ENCODE data around the gene DAGLB.

The DAGLB gene

GRCh38 chr7:6360841-6361240 is 86.9 kb downstream of the DAGLB start:
- Histone ChIP-seq H3K27ac (no peak overlapping the region), H3K4me3 (no peak overlapping the region)
- TF ChIP-seq CTCF (IDR thresholded peaks at IDR 0.05), result no peak
- no peak for DNase-seq (ENCODE audit: low spot score)

DNA sequence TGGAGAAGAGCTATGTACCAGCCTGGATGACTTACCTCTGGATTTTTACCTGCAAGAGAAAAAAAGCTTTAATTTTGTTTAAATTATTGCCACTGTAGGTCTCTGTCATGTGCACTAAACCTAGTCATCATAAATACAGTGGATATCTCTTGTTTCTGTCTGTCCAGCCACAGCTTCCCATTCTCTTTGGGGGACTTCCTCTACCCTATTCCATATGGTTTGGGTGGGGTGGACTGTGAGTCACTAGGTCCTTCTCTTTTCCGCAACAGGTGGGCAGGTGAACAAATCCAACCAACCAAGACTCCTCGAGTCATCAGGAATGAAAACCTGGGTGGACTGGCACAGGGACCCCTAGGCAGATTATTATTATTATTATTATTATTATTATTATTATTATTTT is 88.0 kb downstream of the DAGLB start:
- H3K27ac ChIP-seq, result no peak overlapping the region
- no peak for TF ChIP-seq CTCF (IDR thresholded peaks at IDR 0.05)
- no peak overlapping the region for H3K4me3 ChIP-seq
- DNase-seq (ENCODE audit: low spot score), result no peak

All from coronary artery (tissue), 2 donors.